ENCODE measurements around the gene COL8A2.

COL8A2 gene

GRCh38 chr1:36109041-36109679 lies 15.9 kb downstream of the COL8A2 start:
- no peak for DNase-seq (ENCODE audit: low read depth)

GRCh38 chr1:36108314-36108713 lies 16.7 kb downstream of the COL8A2 start:
- DNase-seq (ENCODE audit: low read depth): no peak

- DNase-seq (ENCODE audit: low read depth): no peak
Observed at GRCh38 chr1:36107394-36107793, 17.6 kb downstream of the COL8A2 start.

- no peak for DNase-seq (ENCODE audit: low read depth)
Observed at GRCh38 chr1:36106269-36106668, 18.8 kb downstream of the COL8A2 start.

GRCh38 chr1:36101546-36101945 lies 23.5 kb downstream of the COL8A2 start:
- DNase-seq (ENCODE audit: low read depth): no peak

- no peak for DNase-seq (ENCODE audit: low read depth)
Observed at GRCh38 chr1:36100376-36100775, 24.6 kb downstream of the COL8A2 start.

GRCh38 chr1:36099681-36100341 lies 25.2 kb downstream of the COL8A2 start:
- DNase-seq (ENCODE audit: low read depth): peak; percentile 61

- no peak for DNase-seq (ENCODE audit: low read depth)
Observed at GRCh38 chr1:36098650-36099365, 26.2 kb downstream of the COL8A2 start.

- no peak for DNase-seq (ENCODE audit: low read depth)
Observed at GRCh38 chr1:36097693-36098585, 27.1 kb downstream of the COL8A2 start.

GRCh38 chr1:36096500-36097432 lies 28.3 kb downstream of the COL8A2 start:
- no peak for DNase-seq (ENCODE audit: low read depth)

- no peak for DNase-seq (ENCODE audit: low read depth)
Observed at GRCh38 chr1:36095760-36096405, 29.1 kb downstream of the COL8A2 start.

- DNase-seq (ENCODE audit: low read depth): no peak
Observed at GRCh38 chr1:36094621-36095061, 30.4 kb downstream of the COL8A2 start.

GRCh38 chr1:36093929-36094328 lies 31.1 kb downstream of the COL8A2 start:
- DNase-seq (ENCODE audit: low read depth): no peak

- no peak for DNase-seq (ENCODE audit: low read depth)
Observed at GRCh38 chr1:36093226-36093625, 31.8 kb downstream of the COL8A2 start.

GRCh38 chr1:36092798-36093185 lies 32.2 kb downstream of the COL8A2 start:
- no peak for DNase-seq (ENCODE audit: low read depth)

GRCh38 chr1:36092166-36092797 lies 32.7 kb downstream of the COL8A2 start:
- no peak for DNase-seq (ENCODE audit: low read depth)

- no peak for DNase-seq (ENCODE audit: low read depth)
Observed at GRCh38 chr1:36091698-36092097, 33.3 kb downstream of the COL8A2 start.

GRCh38 chr1:36091141-36091540 lies 33.9 kb downstream of the COL8A2 start:
- DNase-seq (ENCODE audit: low read depth): no peak

- no peak for DNase-seq (ENCODE audit: low read depth)
Observed at GRCh38 chr1:36089393-36090121, 35.5 kb downstream of the COL8A2 start.
